HS-27A (cell line): Measurements from ENCODE around the gene STEAP1.
A peak's percentile ranks its signal among the peaks of the same experiment; 100 is the strongest.
"Not testable (repeated sequence)": the region's sequence is repeated elsewhere in the genome, so short reads cannot be mapped to it uniquely, and the experiment has no call there.

ENCODE experiments used
- DNase-seq: peaks from one replicate; pipeline ENCODE4 v3.0.0-alpha.2; 2012; ENCODE audit warnings: low read depth, missing footprints

STEAP1 gene

DNA sequence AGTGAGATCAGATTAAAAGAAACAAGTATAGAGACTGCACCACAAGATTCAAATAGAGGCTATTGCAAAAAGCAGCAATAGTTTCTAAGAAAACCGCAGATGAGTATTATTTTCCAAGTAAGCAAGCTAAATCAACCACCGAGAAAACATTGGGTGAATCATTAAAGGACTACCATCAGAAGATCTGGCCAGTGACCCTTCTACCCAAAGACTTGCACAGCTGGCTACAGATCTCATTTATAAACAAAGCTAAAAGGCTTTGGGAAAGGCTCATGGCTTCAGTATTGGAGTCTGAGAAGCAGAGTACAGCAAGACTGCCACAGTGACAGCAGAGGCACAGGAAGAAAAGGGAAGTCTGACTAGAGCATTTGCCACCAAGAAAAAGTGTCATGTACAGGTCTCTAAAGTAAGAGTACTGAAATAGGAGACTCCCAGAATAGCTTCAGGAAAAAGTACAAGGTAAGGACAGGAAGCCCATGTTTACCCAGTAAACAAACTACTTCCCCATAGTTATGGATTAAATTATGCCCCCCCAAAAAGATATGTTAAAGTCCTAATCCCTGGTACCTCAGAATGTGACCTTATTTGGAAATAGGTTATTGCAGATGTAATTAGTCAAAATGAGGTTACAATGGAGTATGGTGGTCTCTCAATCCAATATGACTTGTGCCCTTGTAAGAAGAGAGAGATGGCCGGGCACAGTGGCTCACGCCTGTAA, 19.0 kb downstream of the STEAP1 start:
- DNase-seq, result no peak

GRCh38 chr7:90175667-90176066, 21.4 kb downstream of the STEAP1 start:
- no peak for DNase-seq

GRCh38 chr7:90176195-90176594, 21.9 kb downstream of the STEAP1 start:
- DNase-seq, result no peak

DNA sequence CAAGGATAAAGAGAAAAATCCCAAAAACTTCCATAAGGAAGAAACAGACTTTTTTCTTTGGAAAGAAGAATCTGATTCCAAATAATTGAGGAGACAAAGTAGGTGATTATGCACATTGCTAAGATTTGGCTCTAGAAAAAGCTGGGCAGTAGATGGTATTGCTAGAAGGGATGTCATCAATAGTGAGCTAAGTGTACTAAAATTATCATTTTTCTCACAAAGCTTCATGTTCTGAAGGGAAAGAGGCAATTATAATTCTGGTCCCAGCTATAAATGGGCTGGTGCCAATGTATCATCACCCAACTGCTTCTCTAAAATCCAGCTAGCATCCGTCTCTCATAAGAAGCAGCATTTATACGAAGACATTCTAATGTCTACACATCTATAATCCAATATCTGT, 23.9 kb downstream of the STEAP1 start:
- no peak for DNase-seq

DNA sequence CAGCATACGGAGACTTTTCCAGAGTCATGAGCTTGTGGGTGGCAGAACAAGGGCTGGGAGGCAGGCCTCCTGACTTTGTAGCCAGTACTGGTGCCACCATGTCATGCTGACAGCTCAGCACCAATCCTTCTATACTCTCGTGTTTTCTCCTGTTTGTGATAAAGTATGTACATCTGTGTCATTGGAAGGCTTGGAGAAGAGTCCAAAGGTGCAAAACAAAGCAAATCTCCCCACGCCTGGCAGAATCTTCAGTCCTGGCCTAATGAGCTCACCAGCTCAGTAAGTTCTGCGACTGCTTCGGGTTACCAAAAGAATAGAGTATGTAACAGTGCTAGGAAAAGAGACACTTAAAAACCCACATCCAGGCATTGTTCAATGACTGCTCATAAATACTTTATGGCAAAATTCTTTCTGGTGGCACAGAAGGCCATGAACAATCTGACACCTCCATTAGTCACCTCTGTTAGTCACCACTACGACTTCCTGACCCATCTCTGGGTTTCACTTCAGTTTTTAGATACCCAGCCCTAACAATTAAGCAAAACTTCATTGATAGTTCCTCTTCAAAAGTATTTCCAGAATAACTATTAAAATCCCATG, 24.5 kb downstream of the STEAP1 start:
- DNase-seq, result peak; percentile 64

DNA sequence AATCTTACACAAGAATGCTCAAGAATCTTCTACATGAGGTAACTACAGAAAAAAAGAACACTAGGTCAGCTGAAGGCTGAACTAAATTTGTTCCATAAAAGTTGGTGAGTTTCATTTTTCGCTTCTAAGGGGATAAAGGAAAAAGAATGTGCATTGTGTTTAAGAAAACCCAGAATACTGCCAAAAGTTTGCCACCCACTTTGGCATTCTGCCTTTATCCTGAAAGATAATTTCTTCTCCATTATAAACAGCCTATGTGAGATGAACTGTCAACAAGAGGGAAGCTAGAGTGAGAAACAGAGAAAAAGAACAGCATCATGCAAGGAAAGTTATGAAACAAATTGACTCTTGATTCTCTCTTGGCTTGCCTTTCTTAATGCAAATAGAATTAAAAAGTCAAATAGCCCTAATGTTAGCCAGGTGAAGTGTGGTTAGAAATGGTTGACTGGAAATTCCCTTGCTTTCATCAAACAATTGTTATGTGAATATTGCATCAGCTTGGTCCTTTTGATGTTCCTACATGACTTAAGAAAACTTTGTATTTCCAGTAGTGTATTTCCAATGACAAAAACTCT, 25.8 kb downstream of the STEAP1 start:
- DNase-seq, result no peak

- DNase-seq, result no peak
These were observed 26.4 kb downstream of the STEAP1 start for GRCh38 chr7:90180649-90181048.

DNA sequence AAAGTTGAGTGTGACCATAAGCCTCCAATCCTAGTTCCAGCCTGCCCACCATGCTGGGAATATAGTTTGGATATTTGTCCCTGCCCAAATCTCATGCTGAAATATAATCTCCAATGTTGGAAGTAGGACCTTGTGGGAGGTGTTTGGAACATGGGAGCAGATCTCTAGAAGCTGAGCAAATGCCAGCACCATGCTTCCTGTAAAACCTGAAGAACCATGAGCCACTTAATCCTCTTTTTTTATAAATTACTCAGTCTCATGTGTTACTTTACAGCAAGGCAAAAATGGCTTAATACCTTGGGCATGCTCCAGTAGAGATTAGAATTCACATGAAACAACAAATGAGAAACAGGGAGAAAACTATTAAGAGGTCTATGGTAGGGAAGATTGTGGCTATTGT, 27.2 kb downstream of the STEAP1 start:
- no peak for DNase-seq

GRCh38 chr7:90186290-90186689, 32.0 kb downstream of the STEAP1 start:
- DNase-seq, result not testable (repeated sequence)

GRCh38 chr7:90187507-90188050, 33.3 kb downstream of the STEAP1 start:
- DNase-seq, result no peak

- no peak for DNase-seq
These were observed 34.0 kb downstream of the STEAP1 start for GRCh38 chr7:90188281-90188680.

- DNase-seq, result no peak
These were observed 36.7 kb downstream of the STEAP1 start for GRCh38 chr7:90190995-90191394.

DNA sequence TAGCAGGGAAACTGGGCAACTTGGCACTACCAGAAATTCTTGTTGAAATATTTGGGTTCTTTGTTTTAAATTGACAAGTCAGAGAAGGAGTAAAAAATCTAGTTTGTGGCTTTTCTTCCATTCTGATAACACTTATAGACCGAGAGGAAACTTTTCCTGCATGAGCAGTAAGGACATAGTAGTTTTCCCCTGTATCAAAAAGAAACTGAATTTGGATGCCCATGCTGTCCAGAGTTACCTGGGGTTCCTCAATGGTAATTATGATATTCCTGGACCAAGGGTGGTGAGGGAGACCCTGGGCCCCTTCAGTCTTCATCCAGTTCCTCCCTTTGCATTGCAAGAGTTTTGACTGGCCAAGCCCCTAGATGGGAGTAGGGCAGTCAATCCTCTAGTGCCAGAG, 37.4 kb downstream of the STEAP1 start:
- no peak for DNase-seq

DNA sequence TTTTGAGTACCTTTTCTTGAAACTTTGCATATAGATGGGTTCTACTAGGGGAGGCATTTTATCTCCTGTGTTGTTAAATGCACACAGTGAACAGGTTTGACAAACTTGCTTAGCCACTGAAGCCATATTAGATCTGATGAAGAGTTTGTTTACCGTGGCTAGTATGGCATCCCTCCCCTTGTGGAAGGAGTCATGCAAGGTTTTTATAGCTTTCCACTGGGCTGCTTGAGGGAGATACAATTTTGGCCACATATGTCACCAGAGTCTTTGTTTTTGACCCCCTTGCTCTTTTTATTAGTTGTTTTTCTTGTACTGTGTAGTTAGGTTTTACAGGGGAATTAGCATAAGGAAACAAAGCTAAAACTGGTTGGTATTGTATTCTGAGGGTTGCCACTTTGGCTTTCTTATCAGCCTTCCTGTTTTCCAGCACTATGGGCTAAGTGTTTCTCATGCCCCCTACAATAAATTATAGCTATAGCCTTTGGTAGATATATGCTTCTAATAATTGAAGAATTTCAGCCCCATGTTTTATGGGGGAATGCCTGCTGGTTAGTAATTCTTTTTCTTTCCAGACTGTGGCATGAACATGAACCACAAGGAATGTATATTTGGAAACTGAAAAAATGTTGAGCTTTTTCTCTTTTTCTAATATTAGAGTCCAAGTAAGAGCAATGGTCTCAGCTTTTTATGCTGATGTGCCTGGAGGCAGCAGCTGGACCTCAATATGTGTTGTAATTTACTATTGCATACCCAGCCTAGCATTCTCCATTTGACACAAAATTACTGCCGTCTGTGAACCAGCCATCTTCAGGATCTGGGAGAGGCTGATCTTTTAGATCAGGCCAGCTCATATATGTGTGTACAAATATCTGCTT, 38.8 kb downstream of the STEAP1 start:
- no peak for DNase-seq

DNA sequence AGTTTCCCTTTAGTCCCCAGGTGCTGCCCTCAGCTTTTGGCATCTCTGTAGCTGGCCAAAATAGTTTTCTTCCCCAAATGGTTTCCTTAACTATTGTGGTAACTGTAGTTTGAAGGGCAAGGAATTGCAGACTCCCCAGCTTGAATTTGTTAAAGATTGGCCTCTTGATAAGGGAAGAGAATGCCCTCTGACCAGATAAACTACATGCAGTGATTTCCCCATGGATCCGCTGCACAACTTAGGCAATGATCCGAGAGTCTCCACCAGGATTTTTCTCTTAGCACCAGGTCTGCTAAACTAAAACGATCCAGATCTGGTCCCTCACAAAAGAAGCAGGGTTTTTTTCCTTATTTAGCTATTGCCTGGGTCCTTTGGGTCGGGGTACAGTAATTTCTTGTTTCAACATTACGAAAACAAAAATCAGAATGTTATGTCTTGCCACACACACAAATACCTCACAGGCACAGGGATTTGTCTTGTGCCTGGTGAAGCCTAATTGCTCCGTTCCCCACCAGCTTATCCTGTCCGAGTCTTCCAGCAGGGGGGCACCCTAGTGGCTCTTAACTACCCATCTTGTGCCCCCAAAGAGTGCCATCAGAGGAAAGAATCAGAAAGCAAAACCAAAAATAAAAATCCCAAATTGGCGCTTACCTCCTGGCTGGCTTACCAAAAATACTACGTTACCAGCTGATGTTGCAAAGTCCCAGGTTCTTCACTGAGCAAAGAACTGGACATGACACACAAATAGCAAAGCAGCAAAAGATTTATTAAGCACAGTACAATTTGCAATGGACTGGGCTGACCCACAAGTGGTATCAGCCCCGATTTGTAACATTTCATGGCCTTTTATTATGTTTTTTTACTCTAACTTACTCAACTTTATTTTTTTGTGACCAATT, 40.9 kb downstream of the STEAP1 start:
- DNase-seq, result no peak

GRCh38 chr7:90201500-90202195, 47.4 kb downstream of the STEAP1 start:
- DNase-seq, result no peak

DNA sequence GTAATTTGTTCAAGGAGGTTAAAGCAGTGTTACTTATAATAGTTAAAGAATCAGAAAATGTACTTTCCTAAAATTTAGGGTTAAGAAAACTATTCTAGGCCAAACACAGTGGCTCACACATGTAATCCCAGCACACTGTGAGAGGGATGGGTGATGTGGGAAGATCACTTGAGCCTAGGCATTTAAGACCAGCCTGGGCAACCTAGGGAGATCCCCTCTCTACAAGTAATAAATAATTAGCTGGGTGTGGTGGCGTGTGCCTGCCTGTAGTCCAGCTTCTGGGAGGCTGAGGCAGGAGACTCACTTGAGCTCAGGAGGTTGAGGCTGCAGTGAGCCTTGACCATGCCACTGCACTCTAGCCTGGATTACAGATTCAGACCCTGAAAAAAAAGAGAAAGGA, 53.7 kb downstream of the STEAP1 start:
- no peak for DNase-seq

GRCh38 chr7:90209776-90210175, 55.5 kb downstream of the STEAP1 start:
- no peak for DNase-seq

DNA sequence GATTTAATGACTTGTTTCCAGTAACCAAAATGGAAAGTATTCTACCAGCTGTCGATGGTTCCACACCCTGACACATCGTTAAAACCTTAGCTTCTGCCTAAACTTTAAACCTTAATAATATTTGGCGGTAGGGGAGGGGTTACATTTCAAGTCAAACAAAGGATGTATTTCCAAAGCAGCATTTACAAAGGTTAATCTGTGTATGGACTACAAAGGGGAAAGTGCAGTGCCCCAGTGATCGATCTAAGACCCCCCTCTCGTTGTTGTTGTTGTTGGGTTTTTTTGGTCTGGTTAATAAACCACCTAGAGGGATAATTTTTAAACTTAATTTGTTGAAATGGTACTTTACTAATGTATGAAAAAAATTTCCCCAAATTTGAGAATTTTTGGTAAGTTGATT, 56.2 kb downstream of the STEAP1 start:
- DNase-seq, result no peak

GRCh38 chr7:90210981-90211380, 56.7 kb downstream of the STEAP1 start:
- DNase-seq, result no peak
